ENCODE measurements around the gene ANKHD1. TPM values are rescaled to one million over a fixed set of nuclear protein-coding genes. Genes with fewer than 3 reads are reported as not detected.

Gene ANKHD1
- total and polyA plus RNA-seq, 4 donors = 33.2 to 116 (median 60.1) TPM

DNA sequence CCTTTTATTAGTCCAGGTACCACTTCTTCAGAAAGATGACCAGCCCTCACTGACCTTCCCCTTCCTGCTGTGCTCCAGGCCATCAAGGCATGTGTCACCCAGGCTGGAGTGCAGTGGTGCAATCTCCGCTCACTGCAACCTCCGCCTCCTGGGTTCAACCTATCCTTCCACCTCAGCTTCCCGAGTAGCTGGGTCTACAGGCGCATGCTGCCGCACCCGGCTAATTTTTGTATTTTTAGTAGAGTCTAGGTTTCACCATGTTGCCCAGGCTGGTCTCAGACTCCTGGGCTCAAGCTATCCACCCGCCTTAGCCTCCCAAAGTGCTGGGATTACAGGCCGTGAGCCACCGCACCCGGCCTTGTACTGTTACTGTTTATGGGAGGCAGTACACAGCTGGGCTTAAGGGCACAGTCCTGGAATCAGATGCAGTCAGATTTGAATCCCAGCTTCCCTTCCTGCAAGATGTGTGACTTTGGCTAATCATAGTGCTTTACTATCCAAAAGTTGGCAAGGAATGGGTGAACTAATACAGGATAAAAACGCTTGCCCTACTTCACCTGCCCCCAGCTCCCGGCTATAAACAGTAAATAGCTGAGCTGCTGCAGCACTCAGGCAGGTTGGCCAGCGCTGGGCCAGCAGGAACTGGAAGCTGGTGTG, 145.3 kb downstream of the ANKHD1 start:
- Histone ChIP-seq H3K4me3 (ENCODE audit: low read depth in 1 of 3, low read length in 3 of 3) (no peak overlapping the region), H3K9ac (ENCODE audit: low read depth in 1 of 2, low read length in 2 of 2) (no peak overlapping the region), H3K36me3 (ENCODE audit: control insufficient read depth in 4 of 4, insufficient read depth in 3 of 4, low read depth in 1 of 4, low read length in 3 of 4) (peaks cover 2 to 29% (median 22%) of the 10 kb centered on the region in 4 donors), H3K9me3 (ENCODE audit: control insufficient read depth in 4 of 4, low read length in 3 of 4) (no peaks in the 10 kb centered on the region), H3K4me1 (ENCODE audit: control insufficient read depth in 4 of 4, insufficient read depth in 4 of 4, low read length in 3 of 4) (peaks cover 8 to 40% (median 33%) of the 10 kb centered on the region in 4 donors), H3K27ac (ENCODE audit: low read depth in 1 of 2, low read length in 2 of 2) (peak overlapping the region; percentile 91 to 99), H3K27me3 (ENCODE audit: control insufficient read depth in 4 of 4, insufficient read depth in 4 of 4, low read length in 3 of 4) (no peaks in the 10 kb centered on the region)
- WGBS = 24% methylated on average over 13 of the region's 13 CpGs
- TF ChIP-seq ZBTB33 (IDR thresholded peaks at IDR 0.05) = no peak
- peak in 1 of 2 donors; percentile 7 for TF ChIP-seq JUND (IDR thresholded peaks at IDR 0.05)
- TF ChIP-seq SP1 (IDR thresholded peaks at IDR 0.05) = peak; percentile 98
- peak; percentile 48 for TF ChIP-seq YY1 (IDR thresholded peaks at IDR 0.05)
- TF ChIP-seq RXRA (IDR thresholded peaks at IDR 0.05) = peak in 1 of 2 donors; percentile 65
- TF ChIP-seq FOXA2 (IDR thresholded peaks at IDR 0.05) = peak; percentile 64
- TF ChIP-seq, protein P1, sequence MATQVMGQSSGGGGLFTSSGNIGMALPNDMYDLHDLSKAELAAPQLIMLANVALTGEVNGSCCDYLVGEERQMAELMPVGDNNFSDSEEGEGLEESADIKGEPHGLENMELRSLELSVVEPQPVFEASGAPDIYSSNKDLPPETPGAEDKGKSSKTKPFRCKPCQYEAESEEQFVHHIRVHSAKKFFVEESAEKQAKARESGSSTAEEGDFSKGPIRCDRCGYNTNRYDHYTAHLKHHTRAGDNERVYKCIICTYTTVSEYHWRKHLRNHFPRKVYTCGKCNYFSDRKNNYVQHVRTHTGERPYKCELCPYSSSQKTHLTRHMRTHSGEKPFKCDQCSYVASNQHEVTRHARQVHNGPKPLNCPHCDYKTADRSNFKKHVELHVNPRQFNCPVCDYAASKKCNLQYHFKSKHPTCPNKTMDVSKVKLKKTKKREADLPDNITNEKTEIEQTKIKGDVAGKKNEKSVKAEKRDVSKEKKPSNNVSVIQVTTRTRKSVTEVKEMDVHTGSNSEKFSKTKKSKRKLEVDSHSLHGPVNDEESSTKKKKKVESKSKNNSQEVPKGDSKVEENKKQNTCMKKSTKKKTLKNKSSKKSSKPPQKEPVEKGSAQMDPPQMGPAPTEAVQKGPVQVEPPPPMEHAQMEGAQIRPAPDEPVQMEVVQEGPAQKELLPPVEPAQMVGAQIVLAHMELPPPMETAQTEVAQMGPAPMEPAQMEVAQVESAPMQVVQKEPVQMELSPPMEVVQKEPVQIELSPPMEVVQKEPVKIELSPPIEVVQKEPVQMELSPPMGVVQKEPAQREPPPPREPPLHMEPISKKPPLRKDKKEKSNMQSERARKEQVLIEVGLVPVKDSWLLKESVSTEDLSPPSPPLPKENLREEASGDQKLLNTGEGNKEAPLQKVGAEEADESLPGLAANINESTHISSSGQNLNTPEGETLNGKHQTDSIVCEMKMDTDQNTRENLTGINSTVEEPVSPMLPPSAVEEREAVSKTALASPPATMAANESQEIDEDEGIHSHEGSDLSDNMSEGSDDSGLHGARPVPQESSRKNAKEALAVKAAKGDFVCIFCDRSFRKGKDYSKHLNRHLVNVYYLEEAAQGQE (IDR thresholded peaks at IDR 0.05) = peak; percentile 92
- TF ChIP-seq CTCF (IDR thresholded peaks at IDR 0.05; ENCODE audit: low read depth, low read length, missing input control) = no peak
- no peak for TF ChIP-seq HNF4G (IDR thresholded peaks at IDR 0.05)
- DNase-seq (ENCODE audit: low spot score) = no peak

- DNase-seq (ENCODE audit: low spot score) = peak; percentile 94
- H3K4me1 ChIP-seq (ENCODE audit: control insufficient read depth in 4 of 4, insufficient read depth in 4 of 4, low read length in 3 of 4) = peaks cover 8 to 40% (median 33%) of the 10 kb centered on the region in 4 donors
- H3K9me3 ChIP-seq (ENCODE audit: control insufficient read depth in 4 of 4, low read length in 3 of 4) = no peaks in the 10 kb centered on the region
- peak within 1 kb of the TSS; percentile 91 to 99 for H3K27ac ChIP-seq (ENCODE audit: low read depth in 1 of 2, low read length in 2 of 2)
- H3K4me3 ChIP-seq (ENCODE audit: low read depth in 1 of 3, low read length in 3 of 3) = peak within 1 kb of the TSS; percentile 30 to 50 (median 37)
- peak within 1 kb of the TSS; percentile 60 to 75 for H3K9ac ChIP-seq (ENCODE audit: low read depth in 1 of 2, low read length in 2 of 2)
- H3K27me3 ChIP-seq (ENCODE audit: control insufficient read depth in 4 of 4, insufficient read depth in 4 of 4, low read length in 3 of 4) = no peaks in the 10 kb centered on the region
- H3K36me3 ChIP-seq (ENCODE audit: control insufficient read depth in 4 of 4, insufficient read depth in 3 of 4, low read depth in 1 of 4, low read length in 3 of 4) = peaks cover 0 to 27% (median 20%) of the 10 kb centered on the region in 4 donors
- WGBS = 1% methylated on average over 52 of the region's 52 CpGs
- TF ChIP-seq, protein P2, sequence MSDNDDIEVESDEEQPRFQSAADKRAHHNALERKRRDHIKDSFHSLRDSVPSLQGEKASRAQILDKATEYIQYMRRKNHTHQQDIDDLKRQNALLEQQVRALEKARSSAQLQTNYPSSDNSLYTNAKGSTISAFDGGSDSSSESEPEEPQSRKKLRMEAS (IDR thresholded peaks at IDR 0.05) = peak; percentile 98
- peak; percentile 13 to 92 for TF ChIP-seq EGR1 (IDR thresholded peaks at IDR 0.05; ENCODE audit: low read depth in 2 of 2)
- peak in 1 of 2 donors; percentile 79 for TF ChIP-seq GABPA (IDR thresholded peaks at IDR 0.05 in 1 of 2, conservative IDR thresholded peaks at IDR 0.05 in 1 of 2)
- TF ChIP-seq JUND (IDR thresholded peaks at IDR 0.05) = no peak
- TF ChIP-seq, protein P1 (IDR thresholded peaks at IDR 0.05) = peak; percentile 37
- TF ChIP-seq CTCF (IDR thresholded peaks at IDR 0.05; ENCODE audit: low read depth, low read length, missing input control) = peak; percentile 67
- no peak for TF ChIP-seq FOXA2 (IDR thresholded peaks at IDR 0.05)
- peak; percentile 85 for TF ChIP-seq HNF4G (IDR thresholded peaks at IDR 0.05)
- no peak for TF ChIP-seq SP1 (IDR thresholded peaks at IDR 0.05)
- no peak for TF ChIP-seq TAF1 (conservative IDR thresholded peaks at IDR 0.05)
- TF ChIP-seq HNF4A (conservative IDR thresholded peaks at IDR 0.05) = peak; percentile 91 to 93
Observed at GRCh38 chr5:140547508-140548299, 146.1 kb downstream of the ANKHD1 start, which contains the start of gene EIF4EBP3. TSS of gene EIF4EBP3 (plus strand) at chr5:140547662. CDS start at chr5:140547738, 76 bp downstream.
